SK-N-MC (cell line): Measurements from ENCODE around the gene INPP4B.

Source experiments
- EZH2 ChIP-seq: fragments of 200-600 bp; sonication (generic); IDR thresholded peaks from one replicate; pipeline ENCODE4 v1.6.1; 2017; ENCODE audit warnings: antibody characterized with exemption
- FOXP2 ChIP-seq: optimal IDR thresholded peaks from 2 replicates; pipeline ENCODE3; 2011; ENCODE audit warnings: mild to moderate bottlenecking, moderate library complexity; ENCODE audit not compliant: insufficient read depth; ENCODE audit errors: extremely low read length, control extremely low read depth
- POLR2AphosphoS5 ChIP-seq: IDR thresholded peaks from 2 replicates; pipeline ENCODE4 v1.6.1; 2012; ENCODE audit warnings: mild to moderate bottlenecking, low read depth, low read length, borderline replicate concordance

DNA sequence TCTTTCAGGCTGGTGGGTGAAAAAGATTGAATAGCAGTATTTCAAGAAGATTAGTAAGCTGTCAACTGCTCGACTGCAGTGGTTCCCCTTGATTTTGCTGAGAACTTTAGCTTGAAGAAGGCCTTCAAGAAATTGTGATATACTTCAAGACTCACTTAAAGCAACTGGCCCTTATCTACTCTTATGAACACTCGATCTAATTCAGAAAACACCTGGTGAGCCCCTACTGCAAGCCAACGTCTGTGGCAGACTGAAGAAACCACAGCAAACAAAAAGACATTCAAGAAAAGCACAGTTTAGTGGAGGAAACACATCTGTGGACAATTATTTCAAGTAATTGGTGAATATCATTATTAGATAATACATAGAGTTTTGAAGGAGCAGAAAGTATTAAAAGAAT, 119.0 kb downstream of the INPP4B start:
- TF ChIP-seq FOXP2 (no peak), EZH2 (no peak), POLR2AphosphoS5 (no peak)
